Stomach smooth muscle (tissue), 2 donors: Measurements from ENCODE around the gene TBC1D32.
"Not testable (repeated sequence)": the region's sequence is repeated elsewhere in the genome, so short reads cannot be mapped to it uniquely, and the experiment has no call there.

Source experiments
- H3K27ac ChIP-seq: one replicate; pipeline ENCODE4 v1.7.0; 2013; ENCODE audit warnings: mild to moderate bottlenecking, low read length, inconsistent platforms
- H3K27me3 ChIP-seq, 2 donors: one replicate each; pipeline ENCODE4 v1.7.0; 2013; ENCODE audit warnings: low read length in 2 of 2; ENCODE audit not compliant: insufficient read depth in 2 of 2, control insufficient read depth in 1 of 2
- H3K36me3 ChIP-seq, 2 donors: one replicate each; pipeline ENCODE4 v1.7.0; 2013; ENCODE audit warnings: low read length in 2 of 2; ENCODE audit not compliant: control insufficient read depth in 2 of 2, insufficient read depth in 2 of 2
- H3K4me1 ChIP-seq: one replicate; pipeline ENCODE4 v1.7.0; 2013; ENCODE audit warnings: low read length; ENCODE audit not compliant: control insufficient read depth, insufficient read depth
- H3K4me3 ChIP-seq, 2 donors: one replicate each; pipeline ENCODE4 v1.7.0; 2013; ENCODE audit warnings: low read length in 2 of 2
- H3K9ac ChIP-seq, 2 donors: one replicate each; pipeline ENCODE4 v1.7.0; 2013; ENCODE audit warnings: low read length in 2 of 2, mild to moderate bottlenecking in 1 of 2
- H3K9me3 ChIP-seq, 2 donors: one replicate each; pipeline ENCODE4 v1.7.0; 2013; ENCODE audit warnings: low read length in 2 of 2; ENCODE audit not compliant: control insufficient read depth in 2 of 2
- donor health status: healthy.
- donor health status: Pancreatic carcinoma.

TBC1D32 gene

DNA sequence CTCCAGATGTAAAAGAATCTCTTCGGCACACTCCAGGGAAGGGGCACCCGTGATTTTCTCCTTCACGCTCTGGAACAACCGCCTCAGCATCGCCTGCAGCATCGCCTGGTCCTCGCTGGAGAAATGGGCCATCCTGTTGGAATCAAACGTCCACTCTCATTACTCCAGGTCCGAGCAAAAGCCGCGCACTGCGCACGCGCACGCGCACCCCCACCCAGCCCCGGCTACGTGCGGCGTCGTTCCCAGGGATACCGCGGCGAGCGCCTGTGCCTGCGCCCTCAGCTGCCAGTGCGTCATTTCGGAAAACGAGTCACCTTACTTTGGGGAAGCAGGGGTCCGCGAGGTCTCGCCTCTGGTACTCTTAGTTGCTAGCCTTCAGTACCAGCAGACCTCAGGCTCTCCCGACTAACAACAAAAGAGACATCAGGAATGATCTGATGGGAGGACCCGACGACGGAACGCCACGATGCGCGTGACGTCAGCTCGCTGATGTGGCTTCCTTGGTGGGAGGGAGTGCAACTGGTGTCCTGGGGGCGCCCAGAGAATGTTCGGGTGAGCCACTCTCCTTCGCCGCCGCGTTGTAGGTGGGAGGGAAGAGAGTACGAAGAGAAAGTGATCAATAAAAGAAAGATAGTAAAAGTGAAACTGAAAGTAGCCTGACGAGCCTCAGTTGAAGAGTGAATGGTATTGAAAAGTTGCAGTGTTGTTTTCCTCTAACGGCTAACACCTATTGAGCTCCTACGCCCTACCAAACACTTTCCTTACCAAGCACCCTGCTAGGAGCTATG, at the start of gene TBC1D32:
Gene TBC1D32, minus strand, starts transcription at position 182 of the 788 bp plus-strand sequence. Its CDS starts 50 bp downstream, at position 132.
- H3K4me1 ChIP-seq, result no peaks in the 10 kb centered on the region
- H3K27ac ChIP-seq, result peak within 1 kb of the TSS; percentile 95
- peak within 1 kb of the TSS; percentile 74 to 93 for H3K9ac ChIP-seq
- no peaks in the 10 kb centered on the region for H3K9me3 ChIP-seq
- peak within 1 kb of the TSS; percentile 60 to 94 for H3K4me3 ChIP-seq
- H3K27me3 ChIP-seq, result no peaks in the 10 kb centered on the region
- no peaks in the 10 kb centered on the region for H3K36me3 ChIP-seq

GRCh38 chr6:121383478-121383877, 49.2 kb upstream of the TBC1D32 start:
- Histone ChIP-seq H3K36me3 (no peaks in the 10 kb centered on the region), H3K4me3 (no peak overlapping the region), H3K27ac (no peak overlapping the region), H3K9ac (no peak overlapping the region), H3K27me3 (no peaks in the 10 kb centered on the region), H3K9me3 (no peaks in the 10 kb centered on the region), H3K4me1 (no peaks in the 10 kb centered on the region)

DNA sequence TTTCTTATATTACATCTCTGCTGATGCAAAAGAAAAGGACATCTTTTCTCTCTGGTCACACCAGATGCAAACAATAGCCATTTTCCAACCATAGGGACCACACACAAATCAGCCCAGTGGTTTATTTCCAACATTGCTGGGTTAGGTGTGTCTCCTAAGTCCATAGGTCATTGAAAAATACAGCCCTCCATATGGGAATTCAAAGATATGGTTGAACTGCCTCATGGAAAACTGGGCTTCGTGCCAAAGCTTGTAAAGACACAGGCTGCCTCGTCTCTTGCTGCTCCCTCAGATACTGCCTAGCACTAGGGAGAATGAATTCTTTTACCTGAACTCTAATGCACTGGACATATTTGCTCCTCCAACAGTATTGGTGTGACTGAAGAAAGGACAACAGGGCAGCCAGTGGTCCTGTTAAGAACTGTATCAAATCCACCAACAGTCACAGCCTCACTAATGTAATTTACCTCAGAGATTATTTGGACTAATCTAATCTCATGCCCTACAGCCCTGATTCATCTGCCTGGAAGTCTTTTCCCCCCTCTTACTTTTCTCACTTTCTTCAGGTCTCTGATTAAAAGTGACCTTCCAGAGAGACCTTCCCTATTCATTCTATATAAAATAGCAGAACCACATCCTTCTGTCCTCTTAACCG, 48.3 kb upstream of the TBC1D32 start:
- no peaks in the 10 kb centered on the region for H3K27me3 ChIP-seq
- H3K9me3 ChIP-seq, result no peaks in the 10 kb centered on the region
- H3K36me3 ChIP-seq, result no peaks in the 10 kb centered on the region
- no peak overlapping the region for H3K4me3 ChIP-seq
- no peak overlapping the region for H3K9ac ChIP-seq
- H3K27ac ChIP-seq, result no peak overlapping the region
- H3K4me1 ChIP-seq, result no peaks in the 10 kb centered on the region

GRCh38 chr6:121376411-121376810, 42.1 kb upstream of the TBC1D32 start:
- peaks cover 0 to 3% of the 10 kb centered on the region in 2 donors for H3K9me3 ChIP-seq
- no peak overlapping the region for H3K4me3 ChIP-seq
- H3K4me1 ChIP-seq, result no peaks in the 10 kb centered on the region
- H3K27me3 ChIP-seq, result no peaks in the 10 kb centered on the region
- no peak overlapping the region for H3K27ac ChIP-seq
- no peak overlapping the region for H3K9ac ChIP-seq
- no peaks in the 10 kb centered on the region for H3K36me3 ChIP-seq

- H3K4me3 ChIP-seq, H3K4me1 ChIP-seq, H3K36me3 ChIP-seq, H3K9me3 ChIP-seq, H3K27me3 ChIP-seq, H3K27ac ChIP-seq, H3K9ac ChIP-seq: not testable (repeated sequence)
These were observed 39.9 kb upstream of the TBC1D32 start for GRCh38 chr6:121374219-121374618.

- Histone ChIP-seq H3K27ac (no peak overlapping the region), H3K27me3 (no peaks in the 10 kb centered on the region), H3K9ac (no peak overlapping the region), H3K9me3 (no peaks in the 10 kb centered on the region), H3K4me3 (no peak overlapping the region), H3K36me3 (no peaks in the 10 kb centered on the region), H3K4me1 (no peaks in the 10 kb centered on the region)
These were observed 31.5 kb upstream of the TBC1D32 start for GRCh38 chr6:121365536-121366521.

DNA sequence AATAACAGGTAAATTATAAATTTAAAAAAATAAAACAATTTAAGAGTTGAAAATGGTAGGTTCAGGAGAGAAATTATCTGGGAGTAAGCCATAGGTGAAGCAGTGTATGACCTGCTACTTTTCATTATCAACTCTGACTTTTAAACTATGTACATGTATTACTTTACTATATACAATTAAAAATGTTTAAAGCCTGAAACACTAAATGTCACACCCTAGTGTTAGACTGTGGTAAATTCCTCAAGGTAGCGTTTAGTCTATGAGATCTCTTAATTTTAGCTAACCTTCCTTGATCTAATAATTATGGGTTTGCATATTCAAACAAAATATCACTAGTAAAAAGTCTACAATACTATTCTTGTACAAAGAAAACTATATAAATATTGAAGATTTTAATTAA, 22.3 kb upstream of the TBC1D32 start:
- H3K27ac ChIP-seq, result no peak overlapping the region
- no peaks in the 10 kb centered on the region for H3K4me1 ChIP-seq
- no peaks in the 10 kb centered on the region for H3K27me3 ChIP-seq
- H3K4me3 ChIP-seq, result no peak overlapping the region
- no peaks in the 10 kb centered on the region for H3K9me3 ChIP-seq
- no peaks in the 10 kb centered on the region for H3K36me3 ChIP-seq
- no peak overlapping the region for H3K9ac ChIP-seq

GRCh38 chr6:121354764-121355163, 20.5 kb upstream of the TBC1D32 start:
- Histone ChIP-seq H3K9me3 (no peaks in the 10 kb centered on the region), H3K27ac (no peak overlapping the region), H3K9ac (no peak overlapping the region), H3K27me3 (no peaks in the 10 kb centered on the region), H3K36me3 (no peaks in the 10 kb centered on the region), H3K4me1 (no peaks in the 10 kb centered on the region), H3K4me3 (no peak overlapping the region)

DNA sequence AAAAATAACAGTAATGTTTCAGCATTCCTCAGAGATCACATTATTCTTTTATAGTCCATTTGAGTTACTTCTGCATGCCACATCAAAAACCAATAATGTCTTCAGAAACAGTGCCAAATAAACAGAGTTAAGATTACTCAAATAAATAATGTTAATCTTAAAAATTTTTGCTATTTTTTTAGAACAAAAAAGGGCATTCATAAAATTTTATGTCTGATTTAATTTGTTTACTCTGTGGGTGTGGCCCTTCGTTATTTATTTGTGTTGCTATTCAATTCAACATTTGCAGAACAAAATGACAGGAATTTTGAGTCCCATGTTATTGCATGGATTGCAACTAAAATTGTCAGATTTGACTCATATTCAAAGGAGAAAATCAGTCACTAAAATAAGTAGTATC, 18.7 kb upstream of the TBC1D32 start:
- H3K36me3 ChIP-seq, result no peaks in the 10 kb centered on the region
- no peaks in the 10 kb centered on the region for H3K27me3 ChIP-seq
- H3K9me3 ChIP-seq, result no peaks in the 10 kb centered on the region
- H3K27ac ChIP-seq, result no peak overlapping the region
- H3K4me3 ChIP-seq, result no peak overlapping the region
- H3K4me1 ChIP-seq, result no peaks in the 10 kb centered on the region
- H3K9ac ChIP-seq, result no peak overlapping the region

DNA sequence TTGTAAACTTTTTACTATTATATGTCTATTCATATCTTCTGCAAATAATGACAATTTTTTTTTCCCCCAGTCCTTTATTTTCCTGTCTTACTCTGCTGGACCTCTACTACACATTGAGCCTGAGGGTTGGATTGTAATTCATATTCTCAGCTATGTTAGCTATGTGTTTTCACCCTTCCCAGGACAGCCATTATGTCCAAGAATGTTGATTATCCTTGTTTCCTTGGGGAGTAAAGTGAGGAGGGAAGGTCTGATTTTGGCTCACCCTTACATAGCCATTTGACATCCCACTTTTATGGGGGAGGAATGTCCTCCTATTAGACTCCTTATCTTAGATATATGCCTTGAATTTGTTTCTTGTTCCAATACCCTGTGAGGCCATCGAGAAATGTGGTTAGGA, 17.6 kb upstream of the TBC1D32 start:
- no peaks in the 10 kb centered on the region for H3K27me3 ChIP-seq
- H3K27ac ChIP-seq, result no peak overlapping the region
- H3K36me3 ChIP-seq, result no peaks in the 10 kb centered on the region
- H3K9ac ChIP-seq, result no peak overlapping the region
- H3K9me3 ChIP-seq, result no peaks in the 10 kb centered on the region
- H3K4me3 ChIP-seq, result no peak overlapping the region
- H3K4me1 ChIP-seq, result no peaks in the 10 kb centered on the region
